Prostate gland (tissue), 2 donors: ENCODE results near the gene CAV1.

Experiments
- CTCF ChIP-seq, 4 experiments: fragments of 200-600 bp in 2 of 4; fragments of 450-650 bp in 2 of 4; sonication (generic) in 2 of 4; IDR thresholded peaks; 1 replicate in 3 of 4; 2 replicates in 1 of 4; pipeline ENCODE4 v1.5.1; 2016 to 2019; ENCODE audit warnings: antibody characterized with exemption in 4 of 4, mild to moderate bottlenecking in 2 of 4, moderate library complexity in 2 of 4
- POLR2AphosphoS5 ChIP-seq: sonication (generic); formaldehyde crosslinking; IDR thresholded peaks from one replicate; pipeline ENCODE4 v1.6.1; 2017; ENCODE audit warnings: antibody characterized with exemption

DNA sequence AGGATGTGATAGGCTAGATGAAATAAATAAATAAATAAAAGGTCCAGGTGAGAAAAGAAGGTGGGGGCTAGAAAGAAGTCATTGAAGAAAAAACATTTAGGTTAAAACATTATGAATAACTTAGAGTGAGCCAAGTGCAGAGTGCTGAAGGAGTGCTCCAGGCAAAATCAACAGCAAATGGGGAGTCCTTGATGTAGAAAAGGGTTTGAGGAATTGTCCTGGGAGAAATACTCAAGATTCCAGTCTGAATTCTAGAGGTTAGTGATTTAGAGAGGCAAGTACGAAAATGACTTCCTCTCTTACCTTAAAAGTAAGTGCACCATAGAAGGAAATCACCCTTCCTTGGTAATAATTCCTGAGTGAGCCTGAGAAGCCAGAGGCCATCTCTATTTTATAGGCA lies 19.7 kb downstream of the CAV1 start:
- TF ChIP-seq CTCF (IDR thresholded peaks at IDR 0.05) (no peak), POLR2AphosphoS5 (no peak)
